ENCODE measurements around the gene TTF2.

TTF2 gene

GRCh38 chr1:117051224-117052064, 8.7 kb upstream of the TTF2 start:
- TF ChIP-seq, protein P1, sequence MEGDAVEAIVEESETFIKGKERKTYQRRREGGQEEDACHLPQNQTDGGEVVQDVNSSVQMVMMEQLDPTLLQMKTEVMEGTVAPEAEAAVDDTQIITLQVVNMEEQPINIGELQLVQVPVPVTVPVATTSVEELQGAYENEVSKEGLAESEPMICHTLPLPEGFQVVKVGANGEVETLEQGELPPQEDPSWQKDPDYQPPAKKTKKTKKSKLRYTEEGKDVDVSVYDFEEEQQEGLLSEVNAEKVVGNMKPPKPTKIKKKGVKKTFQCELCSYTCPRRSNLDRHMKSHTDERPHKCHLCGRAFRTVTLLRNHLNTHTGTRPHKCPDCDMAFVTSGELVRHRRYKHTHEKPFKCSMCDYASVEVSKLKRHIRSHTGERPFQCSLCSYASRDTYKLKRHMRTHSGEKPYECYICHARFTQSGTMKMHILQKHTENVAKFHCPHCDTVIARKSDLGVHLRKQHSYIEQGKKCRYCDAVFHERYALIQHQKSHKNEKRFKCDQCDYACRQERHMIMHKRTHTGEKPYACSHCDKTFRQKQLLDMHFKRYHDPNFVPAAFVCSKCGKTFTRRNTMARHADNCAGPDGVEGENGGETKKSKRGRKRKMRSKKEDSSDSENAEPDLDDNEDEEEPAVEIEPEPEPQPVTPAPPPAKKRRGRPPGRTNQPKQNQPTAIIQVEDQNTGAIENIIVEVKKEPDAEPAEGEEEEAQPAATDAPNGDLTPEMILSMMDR (conservative IDR thresholded peaks at IDR 0.05; ENCODE audit: low read depth) = no peak
- ChIA-PET POLR2A (ENCODE audit: low non-redundant PET) (no interaction called here), CTCF (interaction anchor here (0.6 kb wide), 1 partner anchor 578 kb away, joined by 3 read pairs; no protein-coding TSS in a partner anchor)
- H3K27ac ChIP-seq = no peak overlapping the region
- peak; percentile 13 for DNase-seq (ENCODE audit: low spot score)

DNA sequence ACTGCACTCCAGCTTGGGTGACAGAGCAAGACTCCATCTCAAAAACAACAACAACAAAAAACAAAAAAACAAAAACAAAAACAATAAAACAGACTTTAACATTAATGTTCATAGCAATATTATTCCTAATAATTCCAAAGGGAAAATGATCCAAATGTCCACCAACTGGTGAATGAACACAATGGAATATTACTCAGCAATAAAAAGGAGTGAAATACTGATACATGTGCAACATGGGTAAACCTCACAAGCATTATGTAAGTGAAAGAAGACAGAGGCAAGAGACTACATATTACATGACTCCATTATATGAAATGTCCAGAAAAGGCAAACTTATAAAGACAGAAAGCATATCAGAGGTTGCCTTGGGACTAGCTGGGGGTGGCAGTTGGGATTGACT, 6.1 kb upstream of the TTF2 start:
- H3K27ac ChIP-seq = no peak overlapping the region
- ChIA-PET CTCF (interaction anchor here (0.6 to 0.7 kb wide), 2 partner anchors 78 to 479 kb away, joined by 3 to 4 read pairs; no protein-coding TSS in a partner anchor), POLR2A (ENCODE audit: low non-redundant PET) (no interaction called here)
- TF ChIP-seq, protein P1 (conservative IDR thresholded peaks at IDR 0.05; ENCODE audit: low read depth) = no peak
- DNase-seq (ENCODE audit: low spot score) = no peak

DNA sequence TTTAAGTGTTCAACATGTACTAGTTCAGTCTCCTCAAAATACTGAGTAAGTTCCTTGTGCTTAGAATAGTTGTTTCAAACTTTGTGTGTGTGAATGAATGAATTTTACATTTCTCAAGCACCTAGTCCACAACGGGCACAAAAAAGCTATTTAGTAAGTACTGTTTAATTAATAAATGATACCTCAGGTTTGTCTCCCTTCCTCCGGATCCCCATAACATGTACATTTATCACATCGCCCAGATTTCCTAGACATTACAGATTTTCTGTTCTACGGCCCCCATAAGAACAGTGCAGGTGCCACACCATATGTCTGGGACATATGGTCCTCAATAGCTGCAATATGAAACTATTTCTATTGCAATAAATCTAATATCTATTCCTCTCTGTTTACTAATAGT, 1.3 kb upstream of the TTF2 start:
- TF ChIP-seq, protein P1 (conservative IDR thresholded peaks at IDR 0.05; ENCODE audit: low read depth) = no peak
- POLR2A ChIA-PET (ENCODE audit: low non-redundant PET) = interaction anchor here (0.6 kb wide), 1 partner anchor 982 kb away, joined by 3 read pairs; no protein-coding TSS in a partner anchor
- CTCF ChIA-PET = no interaction called here
- DNase-seq (ENCODE audit: low spot score) = no peak
- peak overlapping the region; percentile 94; the same call in 1 of the 2 replicates for H3K27ac ChIP-seq

- ChIA-PET CTCF (no interaction called here), POLR2A (ENCODE audit: low non-redundant PET) (interaction anchor here (0.6 kb wide), 1 partner anchor 983 kb away, joined by 3 read pairs; no protein-coding TSS in a partner anchor)
- TF ChIP-seq, protein P1 (conservative IDR thresholded peaks at IDR 0.05; ENCODE audit: low read depth) = no peak
- H3K27ac ChIP-seq = peak overlapping the region; percentile 94
- DNase-seq (ENCODE audit: low spot score) = peak; percentile 33
These were observed 820 bp upstream of the TTF2 start for GRCh38 chr1:117059334-117059677.

DNA sequence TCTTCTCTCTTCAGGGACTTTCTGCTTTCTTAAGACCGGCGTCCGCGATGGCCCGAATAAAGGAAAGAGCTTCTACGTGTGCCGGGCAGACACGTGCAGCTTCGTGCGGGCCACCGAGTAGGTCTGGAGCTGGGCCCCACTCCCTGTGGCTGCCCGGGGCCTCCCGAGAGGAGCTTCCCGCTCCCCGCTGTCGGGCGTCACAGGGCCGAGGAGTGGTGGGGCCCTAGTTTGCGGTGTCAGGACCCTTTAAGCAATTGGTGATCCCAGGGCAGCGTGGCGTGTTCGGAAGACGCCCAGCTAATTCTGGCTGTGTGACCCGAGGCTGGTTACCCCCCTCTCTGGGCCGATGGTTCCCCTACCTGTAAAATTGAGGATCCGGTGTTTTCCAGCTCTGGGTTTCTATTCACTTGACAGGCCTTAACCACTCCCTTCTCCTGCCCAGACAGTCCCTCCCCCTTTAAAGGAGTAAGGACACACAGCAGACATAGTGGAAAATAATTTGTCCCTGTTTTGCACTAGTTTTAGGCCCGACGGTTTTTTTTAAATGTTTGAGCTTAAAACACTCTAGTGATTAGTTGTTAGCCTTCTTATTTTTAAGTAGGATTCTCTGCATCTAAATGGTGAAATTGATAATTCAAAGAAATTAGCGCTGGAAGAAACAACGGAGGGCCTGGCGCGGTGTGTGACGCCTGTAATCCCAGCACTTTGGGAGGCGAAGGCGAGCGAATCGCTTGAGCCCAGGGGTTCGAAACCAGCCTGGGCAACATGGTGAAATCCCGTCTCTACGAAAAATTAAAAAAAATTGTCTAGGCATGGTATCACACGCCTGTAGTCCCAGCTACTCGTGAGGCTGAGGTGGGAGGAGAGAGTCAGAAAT, 553 bp downstream of the TTF2 start:
- H3K27ac ChIP-seq = peak overlapping the region; percentile 94
- POLR2A ChIA-PET (ENCODE audit: low non-redundant PET) = interaction anchor here (0.5 kb wide), 1 partner anchor 267 kb away, joined by 3 read pairs; no protein-coding TSS in a partner anchor

More for the DNA sequence above, 553 bp downstream of the TTF2 start:
- DNase-seq (ENCODE audit: low spot score) = peak; percentile 74
- CTCF ChIA-PET = interaction anchor here (0.5 to 0.7 kb wide), 3 partner anchors 18 to 179 kb away, joined by 3 to 4 read pairs (median 3); no protein-coding TSS in a partner anchor
- TF ChIP-seq, protein P1 (conservative IDR thresholded peaks at IDR 0.05; ENCODE audit: low read depth) = no peak

Data from RWPE1 (cell line).